Upper lobe of right lung (tissue), 1 donor: Measurements from ENCODE around the gene NOL11. TPM values are rescaled to one million over a fixed set of nuclear protein-coding genes. Genes with fewer than 3 reads are reported as not detected.

Source experiments
- ATAC-seq: fragments of 200-7000 bp; cut with Tn5 transposase; one replicate; pipeline ENCODE4 v1.9.1; 2020; ENCODE audit warnings: mild to moderate bottlenecking, moderate library complexity
- DNase-seq: peaks from one replicate; pipeline ENCODE4 v3.0.0-alpha.2; 2020
- H3K27ac ChIP-seq: fragments of 200-600 bp; one replicate; pipeline ENCODE4 v1.8.0; 2022
- H3K27me3 ChIP-seq: fragments of 200-600 bp; one replicate; pipeline ENCODE4 v1.8.0; 2022; ENCODE audit warnings: mild to moderate bottlenecking
- H3K36me3 ChIP-seq: fragments of 200-600 bp; one replicate; pipeline ENCODE4 v1.8.0; 2022
- H3K4me1 ChIP-seq: fragments of 200-600 bp; one replicate; pipeline ENCODE4 v1.8.0; 2022
- H3K4me3 ChIP-seq: fragments of 200-600 bp; one replicate; pipeline ENCODE4 v1.8.0; 2022; ENCODE audit warnings: mild to moderate bottlenecking
- H3K9me3 ChIP-seq: fragments of 200-600 bp; one replicate; pipeline ENCODE4 v1.8.0; 2022
- CTCF ChIP-seq: fragments of 200-600 bp; IDR thresholded peaks from one replicate; pipeline ENCODE4 v1.8.0; 2022; ENCODE audit warnings: antibody characterized with exemption
- intact Hi-C: fragments of 100-400 bp; cut with DNase I; formaldehyde crosslinking; loops from one replicate; pipeline ENCODE4 v1.11.0; 2022
- total RNA-seq: library from RNA; stranded (reverse); fragmentation: NEBNext Ultra II Directional; extraction: Animal tissue kit (Norgen Biotek cat#: 25700); gene quantifications from one replicate; pipeline ENCODE4 v1.2.1, GENCODE V29; 2021
- donor health status: DM: no; HTN: yes; CAD: no; lungs with severe emphysema.

NOL11 gene
- total RNA-seq, 1 donor from 2014 or later = 30.5 TPM

GRCh38 chr17:67779098-67779672 lies 61.4 kb downstream of the NOL11 start:
- peak; percentile 57 for TF ChIP-seq CTCF
- ATAC-seq (peak; percentile 87), DNase-seq (peak; percentile 69)
- Histone ChIP-seq H3K9me3 (no peaks in the 10 kb centered on the region), H3K27ac (no peak overlapping the region), H3K4me3 (no peak overlapping the region), H3K36me3 (no peaks in the 10 kb centered on the region), H3K27me3 (no peaks in the 10 kb centered on the region), H3K4me1 (no peaks in the 10 kb centered on the region)
- intact Hi-C loops = no loop called here

- no peaks in the 10 kb centered on the region for H3K9me3 ChIP-seq
- H3K27ac ChIP-seq = no peak overlapping the region
- H3K27me3 ChIP-seq = no peaks in the 10 kb centered on the region
- ATAC-seq = no peak
- H3K36me3 ChIP-seq = no peaks in the 10 kb centered on the region
- intact Hi-C loops = no loop called here
- DNase-seq = no peak
- H3K4me1 ChIP-seq = no peaks in the 10 kb centered on the region
- no peak for TF ChIP-seq CTCF
- no peak overlapping the region for H3K4me3 ChIP-seq
These were observed 66.8 kb downstream of the NOL11 start for GRCh38 chr17:67784364-67785121.

- Histone ChIP-seq H3K4me3 (no peak overlapping the region), H3K4me1 (no peaks in the 10 kb centered on the region), H3K36me3 (no peaks in the 10 kb centered on the region), H3K9me3 (no peaks in the 10 kb centered on the region), H3K27ac (no peak overlapping the region), H3K27me3 (no peaks in the 10 kb centered on the region)
- TF ChIP-seq CTCF = no peak
- DNase-seq (no peak), ATAC-seq (no peak)
- intact Hi-C loops = no loop called here
These were observed 67.4 kb downstream of the NOL11 start for GRCh38 chr17:67785122-67785477.

GRCh38 chr17:67785504-67785903 lies 67.8 kb downstream of the NOL11 start:
- intact Hi-C loops = no loop called here
- H3K27me3 ChIP-seq = no peaks in the 10 kb centered on the region
- no peaks in the 10 kb centered on the region for H3K9me3 ChIP-seq
- no peaks in the 10 kb centered on the region for H3K36me3 ChIP-seq
- no peak overlapping the region for H3K27ac ChIP-seq
- no peak for DNase-seq
- ATAC-seq = no peak
- H3K4me3 ChIP-seq = no peak overlapping the region
- no peak for TF ChIP-seq CTCF
- no peaks in the 10 kb centered on the region for H3K4me1 ChIP-seq

Other genes starting within 250 kb of the NOL11 start
- gene BPTF, start 107.6 kb downstream of the NOL11 start, total RNA-seq = 91.8 TPM